HG03457 (cell line): ENCODE data around the gene SLITRK6.
"Not testable (repeated sequence)": the region's sequence is repeated elsewhere in the genome, so short reads cannot be mapped to it uniquely, and the experiment has no call there.

Source experiments
- ATAC-seq: cut with Tn5 transposase; IDR thresholded peaks from one replicate; pipeline ENCODE4 v1.9.1; 2021; ENCODE audit warnings: moderate number of reproducible peaks; ENCODE audit not compliant: unreplicated experiment

SLITRK6 gene, protein sequence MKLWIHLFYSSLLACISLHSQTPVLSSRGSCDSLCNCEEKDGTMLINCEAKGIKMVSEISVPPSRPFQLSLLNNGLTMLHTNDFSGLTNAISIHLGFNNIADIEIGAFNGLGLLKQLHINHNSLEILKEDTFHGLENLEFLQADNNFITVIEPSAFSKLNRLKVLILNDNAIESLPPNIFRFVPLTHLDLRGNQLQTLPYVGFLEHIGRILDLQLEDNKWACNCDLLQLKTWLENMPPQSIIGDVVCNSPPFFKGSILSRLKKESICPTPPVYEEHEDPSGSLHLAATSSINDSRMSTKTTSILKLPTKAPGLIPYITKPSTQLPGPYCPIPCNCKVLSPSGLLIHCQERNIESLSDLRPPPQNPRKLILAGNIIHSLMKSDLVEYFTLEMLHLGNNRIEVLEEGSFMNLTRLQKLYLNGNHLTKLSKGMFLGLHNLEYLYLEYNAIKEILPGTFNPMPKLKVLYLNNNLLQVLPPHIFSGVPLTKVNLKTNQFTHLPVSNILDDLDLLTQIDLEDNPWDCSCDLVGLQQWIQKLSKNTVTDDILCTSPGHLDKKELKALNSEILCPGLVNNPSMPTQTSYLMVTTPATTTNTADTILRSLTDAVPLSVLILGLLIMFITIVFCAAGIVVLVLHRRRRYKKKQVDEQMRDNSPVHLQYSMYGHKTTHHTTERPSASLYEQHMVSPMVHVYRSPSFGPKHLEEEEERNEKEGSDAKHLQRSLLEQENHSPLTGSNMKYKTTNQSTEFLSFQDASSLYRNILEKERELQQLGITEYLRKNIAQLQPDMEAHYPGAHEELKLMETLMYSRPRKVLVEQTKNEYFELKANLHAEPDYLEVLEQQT

DNA sequence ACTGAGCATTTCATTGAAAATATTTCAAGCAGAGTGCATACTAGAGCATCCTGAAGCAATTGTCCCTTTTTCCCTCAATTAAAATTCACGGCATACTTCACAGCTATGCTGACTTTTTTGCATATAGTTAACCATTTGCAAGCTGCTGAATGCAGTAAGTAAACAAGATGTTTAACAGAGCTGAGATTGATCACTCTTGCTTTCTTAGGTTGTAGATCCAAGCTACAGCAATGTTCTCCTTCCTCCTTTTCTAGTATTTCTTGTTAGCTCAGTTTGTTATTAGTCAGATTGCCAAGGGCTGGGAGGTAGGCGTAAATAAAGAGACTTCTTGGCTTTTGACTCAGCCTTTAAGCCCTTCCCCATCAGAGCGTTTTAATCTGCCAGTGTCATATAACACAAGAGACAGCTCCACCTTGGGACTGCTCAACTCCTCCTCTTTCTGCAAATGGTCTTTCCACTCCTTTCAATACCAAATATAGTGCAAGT, at the start of gene SLITRK6:
Gene SLITRK6, minus strand, starts transcription at position 323 of the 486 bp plus-strand sequence. CDS start 2,911 bp downstream, outside the sequence.
- no peak for ATAC-seq

DNA sequence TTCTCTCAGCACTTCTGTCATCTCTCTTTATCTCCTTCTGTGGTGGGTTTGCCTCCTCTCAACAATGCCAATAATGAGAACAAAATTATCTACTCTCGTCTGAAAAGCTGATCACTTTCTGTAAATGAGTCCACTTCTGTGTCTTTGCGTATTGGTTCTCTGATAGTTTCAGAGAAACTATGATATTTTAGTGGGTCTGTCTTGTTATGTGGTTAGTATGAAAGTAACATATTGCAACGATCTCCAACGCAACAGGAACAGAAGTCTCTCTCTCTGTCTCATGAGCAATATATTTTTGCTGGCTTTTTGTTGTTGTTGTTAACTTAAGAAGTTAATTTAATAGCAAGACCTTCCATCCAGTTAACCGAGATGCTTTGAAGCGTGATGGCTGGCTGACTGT, 47.8 kb upstream of the SLITRK6 start:
- no peak for ATAC-seq

DNA sequence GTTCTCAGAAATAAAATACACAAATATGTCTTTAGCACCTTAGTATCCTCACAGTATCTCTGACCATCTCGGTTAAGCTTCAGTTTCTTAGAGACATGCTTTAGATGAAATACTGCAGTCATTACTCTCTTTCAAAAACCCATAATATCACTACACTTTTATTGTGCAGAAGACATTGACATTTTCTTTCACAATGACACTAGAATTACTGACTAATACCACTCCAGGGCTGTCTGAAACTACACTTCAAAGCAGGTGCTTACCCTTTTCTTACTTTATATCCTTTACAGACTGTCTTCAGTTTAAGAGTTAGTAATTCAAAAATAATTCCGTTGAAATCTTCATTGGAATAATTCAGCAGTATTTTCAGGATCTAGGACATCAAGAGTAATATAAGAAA, 42.2 kb upstream of the SLITRK6 start:
- no peak for ATAC-seq

DNA sequence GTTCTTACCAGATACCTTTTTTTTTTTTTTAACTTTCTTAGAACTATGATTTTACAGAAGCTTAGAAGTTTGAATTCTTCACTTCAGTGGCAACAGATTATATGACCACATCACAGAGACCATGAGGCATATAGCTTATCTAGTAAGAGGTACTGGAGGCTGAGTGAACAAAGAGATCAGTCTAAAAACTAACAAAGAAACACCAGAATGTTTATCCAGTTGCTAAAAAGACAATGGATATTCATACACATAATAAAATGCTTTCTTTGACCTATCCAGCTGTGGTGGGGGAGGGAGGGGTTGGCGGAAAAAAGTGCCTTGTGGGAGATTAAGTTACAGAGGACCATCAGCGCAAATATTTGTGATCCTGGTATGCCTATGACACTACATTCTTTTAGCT, 34.7 kb upstream of the SLITRK6 start:
- no peak for ATAC-seq

DNA sequence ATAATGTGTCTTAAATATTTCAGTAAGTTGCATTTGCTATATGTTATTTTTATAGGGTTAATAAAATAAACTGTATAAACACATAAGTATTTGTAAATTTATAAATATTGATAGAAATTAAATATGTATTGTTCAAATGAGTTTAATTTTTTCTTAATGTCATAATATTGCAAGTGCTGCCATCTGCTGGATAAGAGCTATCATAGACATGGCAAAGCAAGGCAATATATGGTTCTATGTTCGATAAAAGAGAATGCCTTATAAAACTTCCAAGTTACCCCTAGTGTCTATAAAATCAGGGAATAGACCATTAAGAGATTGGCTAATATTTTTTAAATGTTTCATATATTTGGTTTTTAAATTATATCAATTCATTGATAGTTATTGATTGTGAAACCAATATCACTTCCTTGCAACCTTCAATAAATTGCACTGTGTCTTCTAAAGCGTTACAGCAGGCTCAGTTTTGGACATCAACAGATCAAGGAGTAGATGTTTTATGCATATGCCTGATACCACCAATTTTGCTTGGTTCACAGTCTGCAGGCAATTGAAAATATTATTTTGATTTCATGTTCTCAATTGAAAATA, 29.0 kb upstream of the SLITRK6 start:
- no peak for ATAC-seq

DNA sequence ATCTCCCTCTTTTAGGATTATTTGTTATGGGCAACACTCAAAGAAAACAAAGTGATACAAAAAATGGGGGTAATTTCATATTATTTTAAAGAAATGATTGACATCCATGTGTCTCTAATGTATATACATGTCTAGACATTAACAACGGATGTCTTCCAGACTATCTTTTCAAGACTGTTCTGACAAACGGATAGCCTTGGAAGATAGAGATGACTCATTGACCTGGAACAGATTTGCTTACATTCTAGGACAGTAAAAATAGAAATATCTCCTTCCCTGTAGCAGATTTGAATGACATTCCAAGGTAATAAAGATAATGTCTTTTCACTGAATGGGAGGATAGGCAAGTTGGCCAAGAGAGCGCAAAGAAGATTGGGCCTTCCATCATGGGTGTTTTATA, 26.2 kb upstream of the SLITRK6 start:
- ATAC-seq: no peak

DNA sequence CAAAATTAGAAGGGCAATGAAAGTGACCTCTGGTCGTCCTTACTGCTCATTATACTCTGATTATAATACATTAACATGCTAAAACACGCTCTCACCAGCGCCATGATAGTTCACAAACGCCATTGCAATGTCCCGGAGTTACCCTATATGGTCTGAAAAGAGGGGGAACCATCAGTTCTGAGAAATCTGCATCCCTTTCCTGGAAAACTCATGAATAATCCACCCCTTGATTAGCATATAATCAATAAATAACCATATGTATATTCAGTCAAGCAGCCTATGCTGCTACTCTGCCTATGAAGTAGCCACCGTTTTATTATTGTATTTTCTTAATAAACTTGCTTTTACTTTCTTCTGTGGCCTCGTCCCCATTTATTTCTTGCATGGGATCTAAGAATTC, 24.6 kb upstream of the SLITRK6 start:
- ATAC-seq: no peak

DNA sequence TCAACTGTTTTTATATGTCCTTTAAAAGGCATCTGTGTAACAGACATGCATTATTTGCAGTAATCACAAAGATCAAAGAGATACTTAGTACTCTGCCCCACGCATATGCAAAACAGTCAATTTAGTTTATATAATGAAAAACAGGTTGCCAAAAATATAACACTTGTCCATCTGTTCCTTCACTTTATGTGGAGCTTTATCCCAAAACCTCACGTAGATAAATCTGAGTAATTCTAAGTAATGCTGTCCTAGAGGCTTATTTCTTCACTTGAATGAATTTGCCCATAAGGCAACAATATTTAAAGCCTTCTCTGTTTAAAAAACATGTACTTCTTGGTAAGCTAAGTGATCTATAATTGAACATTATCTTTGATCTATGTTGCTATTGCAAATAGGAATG, 20.3 kb upstream of the SLITRK6 start:
- ATAC-seq: no peak

DNA sequence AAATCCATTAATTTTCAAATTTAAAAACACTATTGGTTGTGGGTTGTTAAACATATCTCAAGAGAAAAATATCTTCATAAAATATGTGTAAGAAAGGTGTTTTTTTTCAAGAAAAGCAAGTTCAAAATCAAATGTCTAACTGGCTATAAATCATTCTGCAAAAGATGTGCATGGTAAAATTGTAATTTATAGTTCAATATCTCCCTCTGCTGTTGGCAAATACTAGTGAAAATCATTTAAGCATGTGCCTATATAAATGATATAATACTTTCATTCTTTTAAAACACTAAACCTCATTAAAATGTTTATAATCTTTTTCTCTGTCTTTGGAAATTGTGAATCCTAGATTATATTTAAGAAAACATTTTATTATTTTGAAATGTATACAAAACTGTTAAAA, 17.2 kb upstream of the SLITRK6 start:
- no peak for ATAC-seq

DNA sequence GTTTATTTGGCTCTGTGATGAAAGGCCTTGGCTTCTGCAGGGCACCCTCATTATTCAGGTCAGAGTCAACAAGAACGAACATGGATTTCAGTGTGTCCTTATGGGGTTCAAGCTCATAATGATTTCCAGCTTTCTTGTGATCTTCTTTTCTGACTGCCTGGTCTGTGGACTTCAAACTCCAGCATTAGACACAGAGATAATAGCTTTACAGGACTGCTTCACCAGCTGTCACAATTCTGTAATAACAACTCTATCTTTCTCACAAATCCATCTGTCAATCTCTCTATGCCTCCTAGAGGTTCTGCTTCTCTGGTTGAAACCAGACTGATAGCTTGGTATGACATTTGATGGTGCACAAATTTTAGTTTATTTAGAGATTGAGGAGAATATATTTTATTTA, 13.1 kb upstream of the SLITRK6 start:
- ATAC-seq: no peak

DNA sequence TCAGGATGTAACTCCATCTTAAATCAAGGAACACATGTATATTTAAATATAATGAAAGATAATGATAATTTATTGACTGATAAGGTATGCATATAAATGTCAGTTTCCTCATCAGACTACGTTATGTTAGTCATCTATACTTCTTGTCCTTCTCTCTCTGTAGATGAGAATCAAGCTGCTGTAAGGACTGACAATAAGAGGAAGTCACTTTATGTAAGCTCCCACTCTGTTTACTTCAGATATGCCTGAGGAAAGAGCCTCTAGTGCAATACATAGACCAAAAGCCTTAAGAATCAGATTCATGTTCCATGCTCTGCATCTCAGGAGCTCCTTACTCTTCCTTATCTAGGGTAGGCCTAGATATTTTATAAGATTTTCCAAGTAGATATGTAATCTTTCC, 9.6 kb upstream of the SLITRK6 start:
- ATAC-seq: no peak

DNA sequence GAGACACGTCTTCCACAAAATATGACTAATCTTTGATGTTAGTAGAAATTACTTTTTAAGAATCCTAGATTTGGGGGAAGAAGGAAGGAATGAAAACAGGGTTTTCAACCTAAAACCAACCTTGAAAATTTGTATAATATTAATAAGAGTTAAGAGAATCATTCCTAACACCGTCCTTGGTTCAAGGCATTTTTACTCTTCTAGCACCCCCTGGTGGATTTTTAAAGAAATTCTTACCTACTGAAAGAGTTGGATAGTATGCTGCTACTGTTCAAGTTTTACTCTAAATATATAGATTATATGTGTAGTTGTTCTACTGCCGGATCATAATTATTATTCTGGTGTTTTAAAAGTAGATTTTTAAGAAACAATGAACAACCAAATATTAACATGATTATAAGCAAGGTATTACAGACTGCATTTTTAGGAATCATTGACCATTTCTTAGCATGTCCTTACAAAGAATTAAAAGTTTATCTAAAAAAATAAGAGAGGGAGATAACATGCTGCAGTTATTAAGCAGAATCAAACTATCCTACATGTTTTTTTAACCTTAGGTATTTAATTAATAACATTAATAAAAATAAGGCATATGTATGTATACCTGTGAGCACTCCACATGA, 7.4 kb upstream of the SLITRK6 start:
- no peak for ATAC-seq

DNA sequence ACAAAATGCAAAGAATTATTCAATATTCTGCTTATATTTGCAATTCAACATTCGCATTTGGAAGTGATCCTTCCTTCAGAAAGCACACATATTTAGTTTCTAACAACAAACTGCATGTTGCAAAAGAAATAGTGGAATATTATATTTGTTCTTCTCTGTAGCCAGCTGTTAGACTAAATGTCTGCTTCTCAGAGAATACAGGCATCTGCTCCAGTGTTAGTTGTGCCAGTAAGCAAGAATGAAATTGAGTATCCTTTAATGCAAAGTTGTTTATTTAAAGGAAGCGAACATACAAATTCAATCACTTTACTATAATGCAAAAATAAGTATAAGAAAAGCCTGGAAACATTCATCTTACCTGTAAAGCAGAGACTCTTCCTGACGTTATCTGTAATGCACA, 663 bp downstream of the SLITRK6 start:
- ATAC-seq: no peak

DNA sequence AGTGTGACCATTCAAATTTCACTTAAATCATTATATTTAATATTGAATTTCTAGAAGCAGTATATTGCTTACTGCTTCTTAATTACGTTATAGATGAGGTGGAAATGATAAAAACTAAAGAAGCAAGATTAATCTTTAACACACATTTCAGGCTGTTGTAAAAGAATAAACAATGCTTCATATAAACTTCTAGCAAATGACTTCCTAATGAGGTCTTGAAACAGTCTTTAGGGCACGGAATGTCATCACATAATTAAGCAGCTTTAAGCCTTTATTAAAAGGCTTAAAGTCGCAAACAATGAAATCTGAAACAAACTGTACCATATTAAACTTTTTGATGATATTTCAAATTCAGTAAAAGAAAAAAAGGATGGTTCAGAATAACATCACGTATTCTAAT, 1.9 kb downstream of the SLITRK6 start:
- ATAC-seq: no peak

DNA sequence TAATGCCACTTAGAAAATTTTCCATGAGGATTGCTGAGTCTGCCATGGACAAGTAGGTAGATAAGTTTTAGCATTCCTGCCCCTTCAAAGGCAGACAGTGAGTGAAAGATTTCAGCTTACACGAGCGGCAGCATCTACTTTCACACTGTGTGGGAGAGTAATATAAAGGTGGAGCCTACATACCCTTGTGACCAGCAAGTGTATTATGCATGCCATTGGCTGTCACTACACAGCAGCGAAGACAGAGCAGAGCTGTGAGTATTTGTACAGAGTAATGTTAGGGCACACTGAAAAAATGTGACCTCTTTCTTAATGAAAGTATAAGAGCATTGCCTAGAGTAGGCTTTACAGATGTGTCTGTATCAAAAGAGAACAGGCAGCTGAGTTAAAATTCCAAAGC, 14.0 kb downstream of the SLITRK6 start:
- ATAC-seq: no peak

DNA sequence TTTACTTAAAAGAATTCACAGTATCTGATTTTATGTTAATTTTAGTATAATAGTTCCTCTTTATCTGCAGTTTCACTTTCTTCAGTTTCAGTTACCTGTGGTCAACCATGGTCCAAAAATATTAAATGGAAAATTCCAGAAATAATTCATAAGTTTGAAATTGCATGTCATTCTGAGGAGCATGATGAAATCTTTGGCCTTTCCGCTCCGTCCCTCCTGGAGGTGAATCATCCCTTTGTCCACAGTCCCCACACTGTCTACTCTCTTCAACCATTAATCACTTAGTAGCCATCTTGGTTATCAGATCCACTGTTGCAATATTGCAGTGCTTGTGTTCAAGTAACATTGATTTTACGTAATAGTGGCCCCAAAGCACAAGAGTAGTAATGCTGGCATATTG, 26.9 kb downstream of the SLITRK6 start:
- no peak for ATAC-seq

DNA sequence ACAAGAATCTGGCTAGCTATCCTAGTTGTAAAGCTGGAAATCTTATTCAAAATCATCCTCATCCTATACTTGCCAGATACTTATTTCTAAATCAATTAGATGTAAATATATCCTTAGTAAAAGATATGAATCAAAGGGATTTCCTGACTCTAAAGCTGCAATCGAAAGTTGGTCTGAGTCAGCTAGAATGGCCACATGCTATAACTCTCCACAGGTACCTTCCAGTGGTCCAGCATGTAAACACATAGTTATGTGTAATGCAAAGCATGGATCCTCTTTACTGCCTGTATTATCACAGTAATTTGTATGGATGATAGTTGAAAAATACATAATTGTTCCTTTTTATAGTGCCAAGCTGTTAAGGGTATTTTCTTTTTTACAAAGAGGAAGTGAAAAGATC, 27.4 kb downstream of the SLITRK6 start:
- ATAC-seq: no peak

DNA sequence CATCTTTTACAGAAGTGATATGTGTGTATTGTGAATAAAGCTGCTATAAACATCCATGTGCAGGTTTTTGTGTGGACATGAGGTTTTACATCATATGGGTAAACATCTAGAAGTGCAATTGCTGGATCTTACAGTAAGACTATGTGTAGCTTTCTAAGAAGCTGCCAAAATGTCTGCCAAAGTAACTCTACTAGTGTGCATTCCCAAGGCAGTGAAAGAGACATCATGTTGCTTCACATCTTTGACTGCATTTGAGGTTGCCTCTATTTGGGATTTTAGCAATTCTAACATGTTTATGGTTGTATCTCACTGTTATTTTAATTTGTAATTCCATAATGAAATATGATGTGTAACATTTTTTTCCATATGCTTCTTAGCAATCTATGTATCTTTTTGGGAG, 30.3 kb downstream of the SLITRK6 start:
- ATAC-seq: no peak

DNA sequence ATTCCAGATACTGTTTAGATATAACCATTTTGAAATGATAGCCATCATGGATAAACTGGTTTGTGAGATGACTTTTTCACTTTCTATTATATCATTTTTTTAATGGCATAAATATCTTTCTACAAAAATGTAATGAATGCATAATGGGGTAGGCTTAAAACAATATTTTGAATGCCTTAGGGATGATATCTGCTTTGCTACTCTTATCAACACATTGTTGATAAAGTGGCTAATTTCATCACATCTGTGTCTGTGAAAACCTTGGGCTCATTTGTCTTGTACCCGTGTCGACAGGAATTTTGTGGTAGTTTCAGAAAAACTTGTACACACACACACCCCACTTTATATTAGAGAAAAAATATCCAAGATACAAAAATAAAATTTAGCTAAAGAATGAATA, 44.1 kb downstream of the SLITRK6 start:
- no peak for ATAC-seq

DNA sequence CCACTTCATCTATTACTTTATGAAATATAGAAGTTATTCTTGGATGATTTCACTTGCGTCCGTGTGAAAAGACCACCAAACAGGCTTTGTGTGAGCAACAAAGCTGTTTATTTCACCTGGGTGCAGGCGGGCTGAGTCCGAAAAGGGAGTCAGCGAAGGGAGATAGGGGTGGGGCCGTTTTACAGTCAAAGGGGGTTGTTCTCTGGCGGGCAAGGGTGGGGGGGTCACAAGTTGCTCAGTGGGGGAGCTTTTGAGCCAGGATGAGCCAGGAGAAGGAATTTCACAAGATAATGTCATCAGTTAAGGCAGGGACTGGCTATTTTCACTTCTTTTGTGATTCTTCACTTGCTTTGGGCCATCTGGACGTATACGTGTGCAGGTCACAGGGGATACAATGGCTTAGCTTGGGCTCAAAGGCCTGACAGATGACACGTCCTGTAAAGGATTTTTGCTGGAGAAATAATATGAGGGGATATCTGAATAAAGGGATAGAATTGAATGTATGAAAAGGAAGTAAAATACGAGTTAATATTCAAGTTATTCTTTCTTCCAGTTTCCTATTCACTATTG, 55.9 kb downstream of the SLITRK6 start:
- ATAC-seq: not testable (repeated sequence)
